GM19240 (cell line): Measurements from ENCODE around the gene TGFBR3L.
"Not testable (repeated sequence)": the region's sequence is repeated elsewhere in the genome, so short reads cannot be mapped to it uniquely, and the experiment has no call there.

Experiments used
- DNase-seq: peaks from one replicate; pipeline ENCODE4 v3.0.0; 2011; ENCODE audit warnings: low spot score; ENCODE audit not compliant: insufficient read length

TGFBR3L gene

GRCh38 chr19:7879111-7879807 is 35.4 kb upstream of the TGFBR3L start:
- DNase-seq, result no peak

- no peak for DNase-seq
Measured at GRCh38 chr19:7879836-7880235, 34.8 kb upstream of the TGFBR3L start.

DNA sequence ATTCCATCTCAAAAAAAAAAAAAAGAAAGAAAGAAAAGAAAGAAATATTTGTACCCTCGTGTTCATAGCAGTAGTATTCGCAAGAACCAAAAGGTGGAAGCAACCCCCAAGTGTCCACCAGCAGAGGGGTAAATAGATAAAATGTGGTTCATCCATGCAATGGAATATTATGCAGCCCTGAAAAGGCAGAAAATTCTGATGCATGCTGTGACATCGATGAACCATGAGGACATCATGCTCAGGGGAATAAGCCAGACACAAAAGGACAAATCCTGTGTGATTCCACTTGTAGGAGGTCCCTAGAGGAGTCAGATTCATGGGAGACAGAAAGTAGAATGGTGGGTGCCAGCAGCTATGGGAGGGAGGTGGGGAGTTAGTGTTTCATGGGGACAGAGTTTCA is 32.7 kb upstream of the TGFBR3L start:
- no peak for DNase-seq

DNA sequence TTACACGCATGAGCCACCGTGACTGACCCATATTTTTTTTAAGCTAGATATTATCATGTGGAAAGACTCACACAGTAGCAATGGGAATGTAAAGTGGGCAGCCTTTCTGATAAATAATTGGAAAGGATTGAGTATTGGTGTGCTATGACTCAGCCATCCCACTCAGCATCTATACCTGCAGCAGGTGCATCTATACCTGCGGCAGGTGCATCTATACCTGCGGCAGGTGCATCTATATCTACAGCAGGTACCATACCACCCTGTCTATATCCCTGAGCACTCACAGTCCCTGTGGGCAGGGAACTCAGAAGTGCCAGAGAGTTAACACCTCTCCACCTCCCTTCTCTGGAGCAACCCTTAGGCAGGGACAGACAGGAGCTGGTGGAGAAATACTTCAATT is 31.5 kb upstream of the TGFBR3L start:
- no peak for DNase-seq

- no peak for DNase-seq
Measured at GRCh38 chr19:7883796-7884570, 30.6 kb upstream of the TGFBR3L start.

GRCh38 chr19:7885818-7886217 is 28.8 kb upstream of the TGFBR3L start:
- DNase-seq, result no peak

DNA sequence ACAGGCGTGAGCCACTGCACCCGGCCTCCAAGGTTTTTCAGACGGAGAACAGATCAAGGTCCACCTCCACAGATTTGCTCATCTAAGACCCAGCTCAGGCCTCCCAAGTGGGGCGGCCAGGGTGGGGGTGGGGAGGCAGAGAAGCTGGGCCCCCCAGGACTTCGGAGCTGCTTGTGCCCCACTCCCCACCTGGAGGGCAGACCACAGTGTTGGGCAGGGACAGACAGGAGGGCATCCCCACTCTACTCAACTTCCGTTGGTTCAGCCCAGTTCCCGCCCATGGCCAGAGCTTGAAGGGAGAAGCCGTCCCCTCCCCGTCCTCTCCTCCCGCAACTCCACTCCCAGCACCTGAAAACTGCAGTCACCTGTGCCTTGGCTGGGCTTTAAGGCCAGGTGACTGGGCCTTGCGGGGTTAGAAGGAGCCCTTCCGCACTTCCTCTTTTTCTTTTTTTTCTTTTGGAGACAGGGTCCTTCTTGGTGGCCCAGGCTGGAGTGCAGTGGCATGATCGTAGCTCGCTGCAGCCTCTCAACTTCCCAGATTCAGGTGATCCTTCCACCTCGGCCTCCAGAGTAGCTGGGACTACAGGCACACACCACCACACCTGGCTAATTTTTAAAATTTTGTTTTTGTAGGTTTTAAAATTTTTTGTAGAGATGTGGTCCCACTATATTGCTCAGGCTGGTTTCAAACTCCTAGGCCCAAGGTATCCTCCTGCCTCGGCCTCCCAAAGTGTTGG is 27.1 kb upstream of the TGFBR3L start:
- no peak for DNase-seq

DNA sequence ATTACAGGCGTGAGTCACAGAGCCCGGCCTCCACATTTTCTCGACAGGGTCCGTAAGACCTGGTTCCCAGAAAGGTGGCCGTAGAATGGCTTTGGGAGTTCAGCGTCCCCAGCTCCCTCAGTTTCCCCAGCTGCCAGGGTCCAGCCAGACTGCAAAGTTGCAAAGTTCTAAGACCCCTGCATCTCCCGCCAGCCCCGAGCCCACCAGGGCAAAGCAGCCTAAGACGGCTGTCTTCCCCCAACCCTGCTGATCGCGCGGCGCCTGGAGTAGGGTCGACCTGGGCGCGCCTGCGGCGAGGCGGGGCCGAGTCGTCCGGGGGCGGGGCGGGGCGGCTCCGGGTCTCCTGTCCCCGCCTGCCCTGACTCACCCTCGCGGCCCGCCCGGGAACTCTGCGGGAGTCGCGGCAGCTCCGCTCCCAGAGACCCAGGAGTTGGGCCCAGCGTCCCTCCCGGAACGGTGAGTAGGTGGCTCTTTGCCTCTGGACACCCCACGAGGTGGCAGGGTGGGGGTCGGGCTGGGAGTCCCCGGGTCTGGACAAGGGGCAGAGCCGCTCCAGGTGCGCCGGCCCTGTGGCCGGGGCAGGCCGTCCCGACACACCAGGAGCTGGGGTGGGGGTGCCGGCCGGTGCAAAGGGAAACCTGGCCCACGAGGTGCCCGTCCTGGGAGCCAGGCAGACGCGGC is 26.3 kb upstream of the TGFBR3L start, which contains the start of gene LRRC8E:
LRRC8E (plus strand) TSS at position 366 of the 681 bp plus-strand sequence. CDS start 7,094 bp downstream, outside the sequence.
- DNase-seq, result no peak

DNA sequence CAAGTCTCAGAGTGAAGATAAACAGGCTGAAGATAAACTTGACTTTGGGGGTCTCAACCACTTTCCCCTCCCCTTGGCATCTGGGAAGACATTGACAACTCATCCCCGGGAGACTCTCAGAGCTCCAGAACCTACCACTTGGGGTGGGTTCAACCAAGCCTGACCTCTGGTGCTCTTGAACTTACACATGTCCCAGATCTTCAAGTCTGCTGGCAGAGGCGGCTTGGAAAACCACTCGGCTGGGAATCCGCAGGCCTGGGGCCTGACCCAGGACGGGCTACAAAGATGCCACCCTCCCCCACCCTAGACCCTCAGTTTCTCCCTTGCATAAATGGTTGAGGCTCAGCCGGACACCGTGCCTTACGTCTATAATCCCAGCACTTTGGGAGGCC is 25.8 kb upstream of the TGFBR3L start:
- DNase-seq, result no peak

GRCh38 chr19:7893362-7894101 is 21.1 kb upstream of the TGFBR3L start:
- DNase-seq, result not testable (repeated sequence)

GRCh38 chr19:7894612-7895309 is 19.9 kb upstream of the TGFBR3L start:
- no peak for DNase-seq

- DNase-seq, result no peak
Measured at GRCh38 chr19:7895565-7895964, 19.1 kb upstream of the TGFBR3L start.

DNA sequence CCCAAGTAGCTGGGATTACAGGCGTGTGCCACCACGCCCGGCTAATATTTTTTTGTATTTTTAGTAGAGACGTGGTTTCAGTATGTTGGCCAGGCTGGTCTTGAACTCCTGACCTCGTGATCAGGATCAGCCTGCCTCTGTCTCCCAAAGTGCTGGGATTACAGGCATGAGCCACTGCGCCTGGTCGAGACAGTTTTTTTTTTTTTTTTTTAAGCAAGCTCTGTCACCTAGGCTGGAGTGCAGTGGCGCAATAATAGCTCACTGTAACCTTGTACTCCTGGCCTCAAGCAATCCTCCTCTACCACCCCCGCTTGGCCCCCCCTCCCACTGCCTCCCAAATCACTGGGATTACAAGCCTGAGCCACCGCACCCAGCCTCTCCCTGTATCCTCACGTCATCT is 17.3 kb upstream of the TGFBR3L start:
- DNase-seq, result no peak

GRCh38 chr19:7898967-7899366 is 15.7 kb upstream of the TGFBR3L start:
- DNase-seq, result no peak

DNA sequence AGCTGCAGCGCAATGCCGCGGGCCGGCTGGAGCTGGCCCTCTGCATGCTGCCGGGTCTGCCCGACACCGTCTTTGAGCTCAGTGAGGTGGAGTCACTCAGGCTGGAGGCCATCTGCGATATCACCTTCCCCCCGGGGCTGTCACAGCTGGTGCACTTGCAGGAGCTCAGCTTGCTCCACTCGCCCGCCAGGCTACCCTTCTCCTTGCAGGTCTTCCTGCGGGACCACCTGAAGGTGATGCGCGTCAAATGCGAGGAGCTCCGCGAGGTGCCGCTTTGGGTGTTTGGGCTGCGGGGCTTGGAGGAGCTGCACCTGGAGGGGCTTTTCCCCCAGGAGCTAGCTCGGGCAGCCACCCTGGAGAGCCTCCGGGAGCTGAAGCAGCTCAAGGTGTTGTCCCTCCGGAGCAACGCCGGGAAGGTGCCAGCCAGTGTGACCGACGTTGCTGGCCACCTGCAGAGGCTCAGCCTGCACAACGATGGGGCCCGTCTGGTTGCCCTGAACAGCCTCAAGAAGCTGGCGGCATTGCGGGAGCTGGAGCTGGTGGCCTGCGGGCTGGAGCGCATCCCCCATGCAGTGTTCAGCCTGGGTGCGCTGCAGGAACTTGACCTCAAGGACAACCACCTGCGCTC is 14.8 kb upstream of the TGFBR3L start:
- DNase-seq, result no peak

- DNase-seq, result no peak
Measured at GRCh38 chr19:7900401-7900870, 14.2 kb upstream of the TGFBR3L start.

GRCh38 chr19:7900931-7901330 is 13.7 kb upstream of the TGFBR3L start:
- DNase-seq, result no peak

DNA sequence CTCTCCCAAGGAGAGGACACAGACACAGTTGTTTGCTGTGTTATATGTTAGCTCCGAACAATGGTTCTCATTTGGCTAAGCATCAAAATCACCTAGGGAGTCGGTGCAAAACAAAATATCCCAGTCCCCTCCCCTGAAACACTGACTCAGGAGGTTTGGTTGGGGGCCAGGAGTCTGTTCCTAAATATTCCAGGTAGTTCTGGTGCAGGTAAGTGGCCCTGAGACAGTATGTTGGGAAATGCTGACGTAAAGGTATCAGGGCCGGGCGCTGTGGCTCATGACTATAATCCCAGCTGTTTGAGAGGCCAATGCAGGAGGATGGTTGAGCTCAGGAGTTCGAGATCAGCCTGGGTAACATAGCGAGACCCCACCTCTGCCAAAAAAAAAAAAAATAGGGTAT is 13.3 kb upstream of the TGFBR3L start:
- DNase-seq, result no peak

- no peak for DNase-seq
Measured at GRCh38 chr19:7902796-7903243, 11.8 kb upstream of the TGFBR3L start.
